NCI-H2107 (cell line): ENCODE measurements around the gene SLC25A22.

Experiments
- DNase-seq: peaks from one replicate; lab custom pipeline; 2025; lab: John Stamatoyannopoulos, UW

SLC25A22 gene

GRCh38 chr11:833849-834311 is 35.8 kb upstream of the SLC25A22 start:
- DNase-seq = no peak

DNA sequence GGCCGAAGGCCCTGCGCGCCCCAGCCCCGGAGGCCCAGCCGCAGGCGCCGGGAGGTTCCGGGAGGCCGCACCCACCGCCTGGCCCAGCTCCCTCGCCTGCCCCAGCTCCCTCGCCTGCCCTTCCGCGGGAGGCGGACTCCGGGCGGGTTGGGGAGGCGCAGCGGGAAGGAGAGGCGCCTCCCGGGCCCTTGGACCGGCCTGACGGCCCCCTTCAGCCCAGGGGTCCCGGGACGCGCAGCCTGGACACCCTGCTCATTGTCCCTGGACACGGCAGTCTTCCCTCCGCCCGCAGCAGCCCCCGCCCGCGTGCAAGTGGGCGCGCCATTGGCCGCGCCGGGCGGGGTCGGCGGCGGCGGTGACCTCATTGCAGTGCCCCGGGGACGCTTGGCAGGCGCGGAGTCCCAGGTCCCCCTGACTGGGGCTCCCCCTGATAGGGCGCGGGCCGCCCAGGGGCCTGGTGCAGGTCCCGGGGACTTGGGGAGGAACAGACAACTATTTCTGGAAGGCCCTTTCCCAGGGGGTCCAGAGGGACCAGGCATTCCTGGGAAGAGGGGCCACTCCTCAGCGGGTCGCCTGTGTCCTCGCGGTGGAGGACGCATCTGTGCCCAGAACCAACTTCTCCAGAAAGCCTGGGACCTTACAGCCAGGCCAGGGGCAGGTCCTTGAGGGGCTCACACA is 35.2 kb upstream of the SLC25A22 start:
- DNase-seq = no peak

- DNase-seq = no peak
Measured at GRCh38 chr11:832529-833113, 34.5 kb upstream of the SLC25A22 start, which contains the start of gene CD151. TSS of gene CD151 (plus strand) at chr11:832952. CDS start at chr11:836070, 3,118 bp downstream.

DNA sequence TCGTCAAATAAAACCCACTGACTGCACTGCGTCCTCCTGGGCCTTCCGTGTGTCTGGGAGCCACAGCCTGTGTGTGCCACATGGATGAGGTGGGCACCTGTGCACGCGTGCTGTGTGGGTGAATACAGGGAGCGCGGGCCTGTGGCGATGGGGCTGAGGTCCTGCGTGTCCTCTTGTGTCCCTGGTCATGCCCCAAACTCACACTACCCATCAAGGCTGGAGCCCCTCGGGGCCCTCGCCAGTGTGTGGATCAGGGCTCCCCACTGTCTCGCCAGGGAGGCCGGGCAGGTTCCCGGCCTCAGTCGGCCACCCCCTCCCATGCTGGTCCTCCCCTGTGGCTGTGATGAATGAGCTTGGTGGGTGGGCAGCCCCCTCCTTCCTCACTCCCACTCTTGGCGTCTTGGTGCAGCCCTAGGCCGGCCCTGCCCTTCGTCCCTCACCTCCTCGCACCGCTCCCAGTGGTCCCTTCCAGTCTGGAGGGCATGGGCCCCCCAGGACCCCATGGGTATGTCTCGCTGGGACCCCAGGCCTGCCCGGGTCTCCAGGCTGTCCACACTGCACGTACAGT is 34.0 kb upstream of the SLC25A22 start:
- DNase-seq = no peak

GRCh38 chr11:831118-831864 is 33.2 kb upstream of the SLC25A22 start:
- DNase-seq = no peak

DNA sequence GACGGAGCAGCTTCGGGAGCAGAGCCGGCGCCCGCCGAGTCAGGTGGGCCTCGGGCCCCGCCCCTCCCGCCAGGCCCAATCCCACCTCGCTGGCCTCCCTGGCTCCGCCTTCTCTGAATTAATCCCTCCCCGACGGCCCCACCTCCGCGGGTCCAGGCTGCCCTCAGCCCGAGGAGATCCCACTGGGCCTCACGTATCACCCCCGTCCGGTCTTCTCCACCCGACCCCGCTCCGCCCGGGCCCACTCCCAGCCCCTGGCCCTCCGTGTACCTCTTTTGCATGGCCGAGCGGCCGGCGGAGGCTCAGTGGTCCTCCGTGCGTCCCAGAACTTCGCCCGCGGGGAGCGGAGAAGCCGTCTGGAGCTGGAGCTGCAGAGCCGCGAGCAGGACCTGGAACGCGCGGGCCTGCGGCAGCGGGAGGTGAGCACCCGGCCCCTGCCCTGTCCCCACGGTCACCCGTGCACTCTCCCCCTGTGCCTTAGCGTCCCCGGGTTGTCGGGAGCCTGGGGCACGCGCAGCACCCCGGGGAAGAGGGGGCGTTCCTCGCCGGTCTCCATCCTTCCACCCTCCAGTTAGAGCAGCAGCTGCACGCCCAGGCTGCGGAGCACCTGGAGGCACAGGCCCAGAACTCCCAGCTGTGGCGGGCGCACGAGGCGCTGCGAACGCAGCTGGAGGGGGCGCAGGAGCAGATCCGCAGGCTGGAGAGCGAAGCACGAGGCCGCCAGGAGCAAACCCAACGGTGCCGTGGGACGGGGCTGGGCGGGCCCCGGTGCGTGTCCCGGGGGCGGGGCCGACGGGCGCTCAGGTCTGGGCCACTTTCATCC is 32.4 kb upstream of the SLC25A22 start:
- DNase-seq = no peak

- no peak for DNase-seq
Measured at GRCh38 chr11:829847-830294, 31.8 kb upstream of the SLC25A22 start.

GRCh38 chr11:829176-829846 is 31.2 kb upstream of the SLC25A22 start:
- DNase-seq = no peak

DNA sequence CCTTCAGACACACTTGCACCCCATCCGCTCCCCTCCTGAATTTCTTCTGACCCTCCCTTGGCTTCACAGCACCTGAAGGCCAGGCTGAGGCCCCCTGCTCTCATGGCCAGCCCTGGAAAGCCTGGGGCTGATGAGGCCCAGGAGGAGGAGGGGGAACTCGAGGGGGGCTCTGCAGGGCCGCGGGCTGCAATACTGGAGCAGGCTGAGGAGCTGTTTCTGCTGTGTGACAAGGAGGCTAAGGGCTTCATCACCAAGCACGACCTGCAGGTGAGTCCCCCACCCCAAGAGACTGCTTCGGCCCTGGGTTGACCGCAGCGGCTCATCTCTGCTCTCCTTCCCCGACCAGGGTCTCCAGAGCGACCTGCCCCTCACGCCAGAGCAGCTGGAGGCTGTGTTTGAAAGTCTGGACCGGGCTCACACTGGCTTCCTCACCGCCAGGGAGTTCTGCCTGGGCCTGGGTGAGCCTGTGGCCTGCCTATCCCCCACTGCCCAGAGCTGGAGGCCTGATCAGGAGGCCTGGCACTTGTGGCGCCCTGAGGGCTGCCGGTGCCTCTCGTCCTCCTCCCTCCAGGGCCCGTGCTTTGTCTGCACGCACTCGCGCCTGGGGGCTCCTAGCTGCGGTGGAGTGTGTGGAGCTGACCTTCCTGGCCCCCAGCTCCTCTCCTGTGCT is 30.6 kb upstream of the SLC25A22 start:
- DNase-seq = no peak

DNA sequence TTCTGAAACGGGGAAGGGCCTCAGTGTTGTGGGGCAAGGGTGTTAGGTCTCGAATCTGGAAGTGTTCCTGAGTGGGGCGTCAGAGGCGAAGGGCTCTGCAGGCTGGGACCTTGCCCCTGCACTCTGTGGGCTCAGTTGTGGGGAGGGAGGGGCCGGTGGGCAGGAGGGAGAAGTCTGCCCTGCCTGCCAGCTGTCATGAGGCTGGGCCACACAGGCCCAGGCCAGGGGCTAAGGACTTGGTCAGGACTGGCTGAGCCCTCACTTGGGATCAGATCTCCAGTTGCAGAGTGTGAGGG is 29.8 kb upstream of the SLC25A22 start, which contains the start of gene CRACR2B:
Gene CRACR2B (plus strand): TSS at position 23 of the 296 bp plus-strand sequence. CDS start 689 bp downstream, outside the sequence.
- no peak for DNase-seq

DNA sequence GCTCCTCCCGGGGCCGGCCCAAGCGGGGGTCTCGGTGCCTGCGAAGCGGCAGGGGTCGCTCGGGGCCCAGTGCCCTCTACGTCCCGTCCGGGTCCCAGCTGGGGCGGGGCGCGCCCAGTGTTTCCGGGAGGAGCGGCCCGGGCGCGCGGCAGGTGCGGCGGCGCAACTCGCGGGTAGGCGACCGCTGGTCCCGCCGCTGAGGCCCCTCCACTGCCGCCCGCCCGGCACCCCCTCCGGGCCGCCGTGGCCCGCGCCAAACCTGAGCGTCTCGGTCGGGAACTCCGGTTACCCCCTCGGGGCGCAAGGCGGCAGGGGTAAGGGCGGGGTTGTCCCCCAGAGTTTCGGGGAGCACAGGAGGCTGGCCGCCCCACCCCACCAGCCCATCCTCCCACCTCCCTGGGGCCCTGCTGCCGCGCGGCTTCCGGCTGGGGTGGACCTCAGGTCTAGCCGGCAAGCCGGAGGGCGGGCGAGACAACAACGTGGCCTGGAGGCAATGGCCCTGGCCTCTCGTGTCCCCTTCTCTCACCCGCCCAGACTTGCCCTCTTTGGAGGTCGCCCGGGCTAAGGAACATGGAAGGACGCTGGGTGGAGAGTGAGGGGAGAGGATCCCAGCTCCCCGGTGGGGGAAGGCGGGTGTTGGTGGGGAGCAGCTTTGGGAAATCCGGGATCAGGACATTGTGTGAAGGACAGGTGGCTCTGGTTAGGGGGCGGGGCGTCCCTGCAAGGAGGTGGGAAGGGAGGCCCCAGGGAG is 29.2 kb upstream of the SLC25A22 start:
- DNase-seq = no peak

DNA sequence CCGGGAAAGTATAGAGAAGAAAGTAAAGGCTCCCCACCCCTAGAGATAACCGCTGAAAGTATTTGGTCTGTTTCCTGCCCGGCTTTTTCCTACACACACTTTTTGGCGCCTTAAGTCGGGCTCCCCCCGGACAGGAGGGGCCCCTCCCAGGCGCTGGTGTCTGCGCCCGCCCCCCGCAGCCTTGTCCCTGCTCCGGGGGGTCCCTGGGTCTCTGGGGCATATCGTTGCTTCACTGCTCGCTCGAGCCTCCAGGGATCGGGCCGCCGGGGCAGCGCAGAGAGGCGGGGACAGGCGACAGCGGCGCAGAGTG is 28.7 kb upstream of the SLC25A22 start:
- no peak for DNase-seq

DNA sequence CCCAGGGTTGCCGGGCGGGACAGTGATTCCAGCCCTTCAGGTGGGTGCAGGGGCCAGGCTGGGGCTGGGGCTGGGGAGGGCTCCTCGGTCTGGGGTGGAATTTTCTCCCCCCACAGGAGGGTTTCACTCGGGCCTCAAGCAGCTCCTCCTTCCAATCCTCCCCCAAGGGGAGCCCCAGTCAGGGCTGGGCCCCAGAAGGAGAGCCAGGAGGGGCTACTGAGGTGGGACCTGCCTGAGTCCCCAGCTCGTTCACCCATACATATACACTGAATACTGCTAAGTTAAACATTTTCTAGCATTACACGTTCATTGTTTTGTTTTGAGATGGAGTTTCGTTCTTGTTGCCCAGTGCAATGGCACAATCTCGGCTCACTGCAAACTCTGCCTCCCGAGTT is 28.1 kb upstream of the SLC25A22 start:
- no peak for DNase-seq

DNA sequence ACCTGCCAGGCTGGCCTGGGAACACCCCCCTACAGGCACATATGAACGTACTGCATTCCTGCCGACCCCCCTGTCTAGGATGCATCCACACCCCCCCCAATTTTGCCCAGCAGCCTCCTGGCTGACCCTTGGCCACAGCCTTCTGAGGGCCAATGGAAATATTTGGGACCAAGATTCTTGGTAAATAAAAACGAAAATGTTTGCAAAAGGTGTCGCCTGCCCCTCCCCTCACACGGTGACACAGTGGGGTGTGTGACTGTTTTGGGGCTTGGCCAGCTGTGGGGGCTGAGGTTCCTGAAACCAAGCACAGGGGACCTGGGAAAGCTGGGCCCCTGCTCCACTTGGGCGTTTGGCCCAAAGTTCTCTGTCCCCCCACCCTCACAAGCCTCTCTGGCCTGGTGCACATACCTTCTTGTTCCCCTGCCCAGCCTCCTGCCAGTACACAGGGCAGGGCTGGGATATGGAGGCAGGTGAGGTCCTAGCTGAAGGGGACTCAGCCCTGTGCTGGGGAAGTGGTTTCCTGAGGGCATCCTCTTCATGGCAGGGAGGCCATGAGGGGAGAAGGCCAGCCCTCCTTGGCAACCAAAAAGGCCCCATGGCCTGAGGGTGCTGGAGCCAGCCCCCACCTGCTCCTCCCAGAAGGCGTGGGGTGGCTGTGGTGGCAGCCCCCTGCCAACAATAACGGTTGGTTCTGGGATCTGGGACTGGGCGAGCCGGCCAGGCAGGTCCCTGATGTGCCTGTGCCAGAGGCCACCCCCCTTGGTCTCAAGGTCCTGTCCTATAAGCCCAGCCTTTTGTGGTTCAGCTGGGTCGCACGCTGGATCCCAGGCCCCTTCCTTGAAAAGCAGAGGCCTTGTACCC is 27.5 kb upstream of the SLC25A22 start:
- DNase-seq = no peak

GRCh38 chr11:824942-825341 is 26.9 kb upstream of the SLC25A22 start:
- no peak for DNase-seq

DNA sequence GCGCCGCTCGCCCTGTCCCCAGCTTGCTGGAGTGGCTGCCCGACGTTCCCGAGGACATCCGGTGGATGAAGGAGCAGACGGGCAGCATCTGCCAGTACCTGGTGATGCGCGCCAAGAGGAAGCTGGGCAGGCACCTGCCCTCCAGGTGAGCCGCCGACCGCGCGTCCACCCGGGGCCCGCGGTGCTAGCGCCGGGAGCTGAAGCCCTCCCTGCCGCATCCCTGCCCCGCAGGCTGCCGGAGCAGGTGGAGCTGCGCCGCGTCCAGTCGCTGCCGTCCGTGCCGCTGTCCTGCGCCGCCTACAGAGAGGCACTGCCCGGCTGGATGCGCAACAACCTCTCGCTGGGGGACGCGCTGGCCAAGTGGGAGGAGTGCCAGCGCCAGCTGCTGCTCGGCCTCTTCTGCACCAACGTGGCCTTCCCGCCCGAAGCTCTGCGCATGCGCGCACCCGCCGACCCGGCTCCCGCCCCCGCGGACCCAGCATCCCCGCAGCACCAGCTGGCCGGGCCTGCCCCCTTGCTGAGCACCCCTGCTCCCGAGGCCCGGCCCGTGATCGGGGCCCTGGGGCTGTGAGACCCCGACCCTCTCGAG is 26.3 kb upstream of the SLC25A22 start:
- no peak for DNase-seq

DNA sequence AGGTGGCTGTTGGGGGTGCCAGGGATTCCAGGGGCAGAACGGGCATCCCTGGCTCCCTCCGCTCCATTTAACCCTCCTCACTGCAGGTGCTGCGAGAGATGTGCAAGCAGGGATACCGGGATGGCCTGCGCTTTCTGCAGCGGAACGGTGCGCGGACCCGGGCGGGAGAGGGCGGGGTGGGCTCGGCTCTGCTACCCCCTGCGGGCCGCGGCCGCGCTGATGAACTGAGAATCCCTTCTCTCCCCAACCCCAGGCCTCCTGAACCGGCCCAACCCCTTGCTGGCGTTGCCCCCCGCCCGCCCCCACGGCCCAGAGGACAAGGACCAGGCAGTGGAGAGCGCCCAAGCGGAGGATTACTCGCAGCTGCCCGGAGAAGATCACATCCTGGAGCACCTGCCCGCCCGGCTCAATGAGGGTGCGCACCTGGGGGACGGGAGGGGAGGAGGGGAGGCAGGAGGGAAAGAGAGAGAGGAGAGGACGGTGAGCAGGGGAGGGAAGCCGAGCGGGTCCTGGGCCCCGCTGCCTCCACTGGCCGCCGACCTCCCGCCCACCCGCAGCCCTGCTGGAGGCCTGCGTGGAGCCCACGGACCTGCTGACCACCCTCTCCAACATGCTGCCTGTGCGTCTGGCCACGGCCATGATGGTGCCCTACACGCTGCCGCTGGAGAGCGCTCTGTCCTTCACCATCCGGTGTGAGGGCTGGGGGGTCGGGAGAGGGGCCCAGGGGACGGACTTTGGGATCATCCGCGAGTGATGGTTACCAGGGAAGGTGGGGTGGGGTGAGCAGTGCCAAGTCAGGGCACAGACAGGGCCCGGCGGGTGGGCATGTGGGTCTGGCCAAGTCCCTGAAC is 25.6 kb upstream of the SLC25A22 start:
- no peak for DNase-seq
